ENCODE data around the gene INHBC.
"Not testable (repeated sequence)": the region's sequence is repeated elsewhere in the genome, so short reads cannot be mapped to it uniquely, and the experiment has no call there.

The INHBC gene

GRCh38 chr12:57416039-57416996, 18.3 kb upstream of the INHBC start:
- Mint-ChIP-seq H3K27ac (no peak overlapping the region), H3K9me3 (no peaks in the 10 kb centered on the region), H3K27me3 (no peaks in the 10 kb centered on the region), H3K36me3 (peaks cover 11% of the 10 kb centered on the region), H3K4me3 (no peak overlapping the region), H3K4me1 (peaks cover 62% of the 10 kb centered on the region)

DNA sequence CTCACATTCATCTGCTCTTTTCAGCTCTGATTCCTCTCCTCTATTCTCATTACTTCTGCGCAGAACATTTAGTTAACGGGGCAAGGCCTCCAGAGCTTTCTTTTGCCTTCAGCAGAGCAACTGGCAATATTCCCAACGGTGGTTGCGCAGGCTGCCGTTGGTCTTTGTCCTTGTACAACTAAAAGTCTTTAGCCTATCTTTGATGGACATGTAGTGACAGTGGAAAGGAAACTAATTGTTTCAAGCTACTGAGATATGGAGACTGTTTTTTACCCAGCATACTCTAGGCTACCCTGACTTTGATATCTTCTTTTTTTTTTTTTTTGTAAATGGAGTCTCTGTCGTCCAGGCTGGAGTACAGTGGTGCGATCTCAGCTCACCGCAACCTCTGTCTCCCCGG, 16.3 kb upstream of the INHBC start:
- no peaks in the 10 kb centered on the region for H3K9me3 Mint-ChIP-seq
- H3K4me1 Mint-ChIP-seq = peaks cover 52% of the 10 kb centered on the region
- H3K4me3 Mint-ChIP-seq = no peak overlapping the region
- no peaks in the 10 kb centered on the region for H3K27me3 Mint-ChIP-seq
- peak overlapping the region; percentile 53 for H3K27ac Mint-ChIP-seq
- peaks cover 14% of the 10 kb centered on the region for H3K36me3 Mint-ChIP-seq

- Mint-ChIP-seq H3K27me3 (no peaks in the 10 kb centered on the region), H3K4me1 (peaks cover 55% of the 10 kb centered on the region), H3K36me3 (peaks cover 16% of the 10 kb centered on the region), H3K4me3 (no peak overlapping the region), H3K9me3 (no peaks in the 10 kb centered on the region), H3K27ac (no peak overlapping the region)
Measured at GRCh38 chr12:57419495-57419894, 15.1 kb upstream of the INHBC start.

GRCh38 chr12:57420482-57420881, 14.1 kb upstream of the INHBC start:
- Mint-ChIP-seq H3K36me3 (peaks cover 16% of the 10 kb centered on the region), H3K4me1 (peaks cover 47% of the 10 kb centered on the region), H3K27ac (no peak overlapping the region), H3K9me3 (no peaks in the 10 kb centered on the region), H3K27me3 (no peaks in the 10 kb centered on the region), H3K4me3 (no peak overlapping the region)

GRCh38 chr12:57426948-57427347, 7.6 kb upstream of the INHBC start:
- not testable (repeated sequence) for H3K27me3 Mint-ChIP-seq, H3K9me3 Mint-ChIP-seq, H3K36me3 Mint-ChIP-seq, H3K4me3 Mint-ChIP-seq
- peak overlapping the region; percentile 30 for H3K27ac Mint-ChIP-seq
- peaks cover 46% of the 10 kb centered on the region for H3K4me1 Mint-ChIP-seq

DNA sequence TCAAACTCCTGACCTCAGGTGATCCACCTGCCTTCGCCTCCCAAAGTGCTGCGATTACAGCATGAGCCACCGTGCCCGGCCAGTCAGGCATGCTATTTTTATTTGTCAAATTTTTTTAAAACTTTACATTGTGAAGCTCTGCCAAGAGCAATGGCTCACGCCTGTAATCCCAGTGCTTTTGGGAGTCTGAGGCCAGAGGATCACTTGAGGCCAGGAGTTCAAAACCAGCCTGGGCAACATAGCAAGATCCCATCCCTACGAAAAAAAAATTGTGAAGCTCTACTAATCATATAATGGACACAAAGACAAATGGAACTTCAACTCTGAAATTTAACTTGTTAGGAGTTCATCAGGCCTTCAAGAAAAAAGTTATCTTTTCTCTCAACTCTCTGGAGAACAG, 5.6 kb upstream of the INHBC start:
- Mint-ChIP-seq H3K36me3 (peaks cover 2% of the 10 kb centered on the region), H3K27me3 (no peaks in the 10 kb centered on the region), H3K9me3 (no peaks in the 10 kb centered on the region), H3K4me3 (peak overlapping the region; percentile 97), H3K4me1 (peaks cover 46% of the 10 kb centered on the region), H3K27ac (peak overlapping the region; percentile 91)

GRCh38 chr12:57429473-57430111, 5.0 kb upstream of the INHBC start:
- H3K4me1 Mint-ChIP-seq = peaks cover 42% of the 10 kb centered on the region
- no peaks in the 10 kb centered on the region for H3K9me3 Mint-ChIP-seq
- H3K27me3 Mint-ChIP-seq = no peaks in the 10 kb centered on the region
- peak overlapping the region; percentile 97 for H3K4me3 Mint-ChIP-seq
- H3K36me3 Mint-ChIP-seq = no peaks in the 10 kb centered on the region
- peak overlapping the region; percentile 100 for H3K27ac Mint-ChIP-seq

DNA sequence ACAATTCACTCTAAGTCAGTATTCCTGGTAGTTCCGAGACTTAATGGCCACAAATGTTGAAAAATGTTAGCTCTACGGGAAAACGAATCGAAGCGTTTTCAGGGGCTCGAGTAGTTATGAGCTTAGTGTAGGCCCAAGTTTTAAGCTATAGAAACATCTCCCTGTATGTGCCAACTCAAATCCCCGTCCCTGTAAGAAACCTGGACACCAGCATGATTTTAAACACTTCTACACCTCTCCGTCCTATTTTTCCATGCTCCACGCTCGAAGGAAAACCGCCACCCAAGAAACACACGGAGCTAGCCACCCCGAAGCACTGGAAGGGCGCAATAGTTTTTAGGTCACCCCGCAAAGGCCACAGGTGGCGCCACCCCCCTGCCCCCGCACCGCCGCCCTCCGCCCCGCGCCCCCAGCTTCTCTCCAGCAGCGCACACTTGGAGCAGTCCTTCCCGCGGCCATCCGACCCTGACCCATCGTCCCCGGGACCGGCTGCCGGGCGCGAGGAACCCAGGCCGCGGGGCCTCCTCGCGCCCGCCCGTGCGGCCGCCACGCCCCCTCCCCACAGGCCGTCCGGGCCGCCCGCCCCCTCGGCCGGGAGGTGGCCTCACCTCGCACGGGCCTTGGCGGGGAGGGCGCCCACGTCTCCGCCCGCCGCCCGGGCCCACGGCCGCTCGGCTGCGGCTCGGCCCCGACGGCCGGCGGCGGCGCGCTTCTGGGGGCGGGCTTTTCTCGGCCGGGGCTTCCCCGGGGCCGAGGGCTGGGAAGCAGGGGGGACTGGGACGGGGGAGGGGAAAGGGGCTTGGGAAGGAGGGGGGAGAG, 4.3 kb upstream of the INHBC start:
- H3K4me1 Mint-ChIP-seq = peaks cover 42% of the 10 kb centered on the region

GRCh38 chr12:57430931-57431566, 3.5 kb upstream of the INHBC start, which contains the start of gene R3HDM2:
Gene R3HDM2 (minus strand): TSS chr12:57431043. CDS start chr12:57310428, 120,615 bp downstream.
- Mint-ChIP-seq H3K27me3 (no peaks in the 10 kb centered on the region), H3K4me3 (peak within 1 kb of the TSS; percentile 97), H3K27ac (peak within 1 kb of the TSS; percentile 100), H3K36me3 (no peaks in the 10 kb centered on the region), H3K4me1 (peaks cover 38% of the 10 kb centered on the region), H3K9me3 (no peaks in the 10 kb centered on the region)

More for the DNA sequence above, 4.3 kb upstream of the INHBC start:
- peak overlapping the region; percentile 97 for H3K4me3 Mint-ChIP-seq
- H3K9me3 Mint-ChIP-seq = no peaks in the 10 kb centered on the region
- peak overlapping the region; percentile 100 for H3K27ac Mint-ChIP-seq
- no peaks in the 10 kb centered on the region for H3K27me3 Mint-ChIP-seq
- no peaks in the 10 kb centered on the region for H3K36me3 Mint-ChIP-seq

DNA sequence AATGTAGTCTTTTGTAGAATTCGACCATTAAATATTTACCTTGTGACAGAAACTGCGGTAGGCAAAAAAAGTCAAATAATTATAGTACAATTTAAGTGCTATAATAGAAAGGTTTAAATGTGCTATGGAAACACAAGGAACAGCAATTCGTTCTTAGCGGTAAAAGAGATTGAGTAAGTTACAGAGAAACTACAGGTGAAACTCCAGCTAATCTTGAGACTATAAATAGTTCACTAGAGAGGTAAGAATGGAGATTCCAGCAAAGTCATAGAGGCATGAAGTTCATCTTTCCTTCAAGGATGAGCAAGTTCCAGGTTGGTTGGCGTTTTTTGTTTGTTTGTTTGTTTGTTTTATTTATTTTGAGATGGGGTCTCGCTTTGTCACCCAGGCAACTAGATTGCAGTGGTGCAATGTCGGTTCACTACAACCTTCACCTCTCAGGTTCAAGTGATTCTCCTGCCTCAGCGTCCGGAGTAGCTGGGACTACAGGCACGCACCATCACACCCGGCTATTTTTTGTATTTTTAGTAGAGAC, 2.9 kb upstream of the INHBC start:
- Mint-ChIP-seq H3K27ac (peak overlapping the region; percentile 100), H3K27me3 (no peaks in the 10 kb centered on the region), H3K4me3 (peak overlapping the region; percentile 97), H3K4me1 (peaks cover 33% of the 10 kb centered on the region), H3K36me3 (no peaks in the 10 kb centered on the region), H3K9me3 (no peaks in the 10 kb centered on the region)

DNA sequence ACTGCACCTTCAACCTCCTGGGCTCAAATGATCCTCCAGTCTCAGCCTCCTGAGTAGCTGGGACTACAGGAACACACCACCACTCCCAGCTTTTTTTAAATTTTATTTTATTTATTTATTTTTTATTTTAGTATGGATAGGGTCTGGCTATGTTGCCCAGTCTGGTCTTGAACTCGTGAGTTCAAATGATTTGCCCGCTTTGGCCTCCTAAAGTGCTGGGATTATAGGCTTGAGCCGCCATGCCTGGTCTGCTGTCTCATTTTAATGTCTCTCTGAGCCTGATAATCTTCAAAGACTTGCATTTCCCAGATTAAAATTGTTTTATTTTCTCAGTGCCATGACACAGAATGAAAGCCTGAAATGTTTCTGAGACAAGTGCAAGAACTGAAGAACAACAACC, 1.2 kb upstream of the INHBC start:
- Mint-ChIP-seq H3K27me3 (no peaks in the 10 kb centered on the region), H3K36me3 (no peaks in the 10 kb centered on the region), H3K4me1 (peaks cover 20% of the 10 kb centered on the region), H3K4me3 (no peak overlapping the region), H3K27ac (no peak overlapping the region), H3K9me3 (no peaks in the 10 kb centered on the region)

- peak overlapping the region; percentile 55 for H3K27ac Mint-ChIP-seq
Measured at GRCh38 chr12:57435293-57435692, 709 bp downstream of the INHBC start.

GRCh38 chr12:57438400-57438799, 3.8 kb downstream of the INHBC start:
- no peak overlapping the region for H3K27ac Mint-ChIP-seq
- no peak overlapping the region for H3K4me3 Mint-ChIP-seq
- peaks cover 5% of the 10 kb centered on the region for H3K36me3 Mint-ChIP-seq
- H3K9me3 Mint-ChIP-seq = peaks cover 5% of the 10 kb centered on the region
- no peaks in the 10 kb centered on the region for H3K4me1 Mint-ChIP-seq
- peaks cover 4% of the 10 kb centered on the region for H3K27me3 Mint-ChIP-seq

More at GRCh38 chr12:57435293-57435692, 709 bp downstream of the INHBC start:
- Mint-ChIP-seq H3K9me3 (no peaks in the 10 kb centered on the region), H3K36me3 (no peaks in the 10 kb centered on the region), H3K27me3 (no peaks in the 10 kb centered on the region), H3K4me1 (peaks cover 9% of the 10 kb centered on the region), H3K4me3 (no peak overlapping the region)

GRCh38 chr12:57439762-57440266, 5.2 kb downstream of the INHBC start:
- no peak overlapping the region for H3K27ac Mint-ChIP-seq
- H3K27me3 Mint-ChIP-seq = peaks cover 4% of the 10 kb centered on the region
- peaks cover 5% of the 10 kb centered on the region for H3K36me3 Mint-ChIP-seq
- no peak overlapping the region for H3K4me3 Mint-ChIP-seq
- H3K4me1 Mint-ChIP-seq = no peaks in the 10 kb centered on the region
- peaks cover 5% of the 10 kb centered on the region for H3K9me3 Mint-ChIP-seq

DNA sequence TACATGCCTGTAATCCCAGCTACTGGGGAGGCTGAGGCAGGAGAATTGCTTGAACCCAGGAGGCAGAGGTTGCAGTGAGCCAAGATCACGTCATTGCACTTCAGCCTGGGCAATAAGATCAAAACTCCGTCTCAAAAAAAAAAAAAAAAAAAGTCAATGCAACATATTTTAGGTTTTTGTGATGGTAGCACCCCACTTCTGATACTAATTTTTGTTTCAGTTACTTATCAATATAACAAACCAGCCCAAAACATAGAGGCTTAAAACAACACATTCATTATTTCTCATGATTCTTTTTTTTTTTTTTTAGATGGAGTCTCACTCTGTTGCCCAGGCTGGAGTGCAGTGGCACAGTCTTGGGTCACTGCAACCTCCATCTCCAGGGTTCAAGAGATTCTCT, 6.8 kb downstream of the INHBC start:
- not testable (repeated sequence) for H3K36me3 Mint-ChIP-seq, H3K9me3 Mint-ChIP-seq, H3K27me3 Mint-ChIP-seq, H3K4me3 Mint-ChIP-seq, H3K27ac Mint-ChIP-seq, H3K4me1 Mint-ChIP-seq
